Measurements from ENCODE around the gene KRTAP5-4. TPM values are rescaled to one million over a fixed set of nuclear protein-coding genes. Genes with fewer than 3 reads are reported as not detected.
"Not testable (repeated sequence)": the region's sequence is repeated elsewhere in the genome, so short reads cannot be mapped to it uniquely, and the experiment has no call there.

KRTAP5-4 gene
- total RNA-seq, 1 donor from 2014 or later = not detected

DNA sequence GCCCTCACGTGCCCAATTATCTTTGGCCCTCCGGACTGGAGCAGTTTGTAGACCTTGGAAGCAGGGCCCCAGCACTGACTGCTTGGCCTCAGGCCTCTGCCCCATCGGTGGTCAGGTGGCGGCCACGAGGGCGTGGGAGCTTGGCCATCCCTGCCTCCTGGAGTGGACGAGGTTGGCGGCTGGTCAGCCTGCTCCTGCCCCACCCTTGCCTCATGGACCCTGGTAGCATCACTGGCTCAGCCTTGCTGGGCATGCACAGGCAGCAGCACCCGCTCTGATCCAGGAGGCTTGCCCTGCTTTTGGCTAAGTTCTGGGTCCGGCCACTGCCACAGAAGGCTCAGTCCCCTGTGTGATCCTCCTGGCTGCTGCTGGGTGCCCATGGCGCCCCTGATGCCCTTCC, 17.8 kb downstream of the KRTAP5-4 start:
- no peak for DNase-seq (ENCODE audit: low read depth, low spot score)

DNA sequence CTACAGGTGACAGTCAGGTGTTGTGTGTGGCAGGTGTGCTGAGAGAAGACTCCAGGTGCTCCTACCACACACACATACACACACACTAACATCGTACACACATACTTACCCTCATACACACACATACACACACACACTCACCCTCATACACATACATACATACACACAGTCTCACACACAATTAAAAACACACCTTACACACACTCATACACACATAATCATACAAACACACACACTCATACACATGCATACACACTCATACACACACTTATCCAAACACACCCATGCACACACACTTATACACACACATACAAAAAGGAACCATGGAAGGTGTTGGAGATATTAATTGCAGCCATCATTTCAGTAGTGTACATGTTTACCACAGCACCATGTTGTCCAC, 18.3 kb downstream of the KRTAP5-4 start:
- no peak for DNase-seq (ENCODE audit: low read depth, low spot score)

DNA sequence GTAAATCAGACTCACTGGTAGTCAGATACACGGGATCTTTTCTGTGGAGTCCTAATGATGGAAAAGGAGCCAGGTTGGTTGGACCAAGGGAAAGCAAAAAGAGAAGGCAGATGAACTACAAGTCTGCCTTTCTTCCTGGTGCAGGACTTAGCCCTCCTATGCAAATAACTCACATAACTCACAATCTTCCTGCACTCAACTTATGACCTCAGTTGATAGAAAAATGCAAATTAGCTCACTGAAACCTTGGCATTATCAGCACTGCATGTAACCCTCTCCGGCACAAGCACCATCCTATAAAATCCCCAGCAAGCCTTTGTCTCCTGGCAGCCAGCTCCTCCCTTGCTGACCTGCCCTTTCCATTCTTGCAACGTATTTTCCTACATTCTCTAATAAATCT, 20.3 kb downstream of the KRTAP5-4 start:
- not testable (repeated sequence) for DNase-seq (ENCODE audit: low read depth, low spot score)

DNA sequence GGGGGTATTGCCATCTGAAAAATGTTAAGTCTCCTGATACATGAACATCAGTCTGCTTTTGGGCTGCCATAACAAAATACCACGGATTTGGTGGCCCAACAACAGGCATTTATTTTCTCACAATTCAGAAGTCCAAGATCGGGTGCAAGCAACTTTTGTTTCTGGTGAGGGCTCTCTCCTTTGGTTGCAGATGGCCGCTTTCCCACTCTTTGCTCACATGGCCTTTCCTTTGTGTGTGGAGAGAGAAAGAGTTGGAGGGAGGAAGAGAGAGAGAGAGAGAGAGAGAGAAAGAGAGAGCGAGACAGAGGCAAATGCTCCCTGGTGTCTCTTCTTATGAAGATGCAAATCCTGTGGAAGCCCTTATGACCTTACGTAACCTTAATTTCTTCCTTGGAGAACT, 21.3 kb downstream of the KRTAP5-4 start:
- no peak for DNase-seq (ENCODE audit: low read depth, low spot score)

DNA sequence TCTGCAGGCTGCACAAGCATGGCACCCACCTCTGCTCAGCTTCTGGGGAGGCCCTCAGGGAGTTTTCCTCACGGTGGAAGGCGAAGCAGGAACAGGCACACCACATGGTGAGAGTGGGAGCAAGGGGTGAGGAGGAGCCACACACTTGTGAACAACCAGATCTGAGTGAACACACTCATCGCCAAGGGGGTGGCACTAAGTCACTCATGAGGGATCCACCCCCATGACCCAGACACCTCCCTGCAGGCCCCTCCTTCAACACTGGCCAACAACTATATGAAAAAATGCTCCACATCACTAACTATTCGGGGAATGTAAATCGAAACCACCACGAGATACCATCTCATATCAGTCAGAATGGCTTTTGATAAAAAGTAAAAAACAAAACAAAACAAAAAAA, 23.1 kb downstream of the KRTAP5-4 start:
- DNase-seq (ENCODE audit: low read depth, low spot score) = no peak

DNA sequence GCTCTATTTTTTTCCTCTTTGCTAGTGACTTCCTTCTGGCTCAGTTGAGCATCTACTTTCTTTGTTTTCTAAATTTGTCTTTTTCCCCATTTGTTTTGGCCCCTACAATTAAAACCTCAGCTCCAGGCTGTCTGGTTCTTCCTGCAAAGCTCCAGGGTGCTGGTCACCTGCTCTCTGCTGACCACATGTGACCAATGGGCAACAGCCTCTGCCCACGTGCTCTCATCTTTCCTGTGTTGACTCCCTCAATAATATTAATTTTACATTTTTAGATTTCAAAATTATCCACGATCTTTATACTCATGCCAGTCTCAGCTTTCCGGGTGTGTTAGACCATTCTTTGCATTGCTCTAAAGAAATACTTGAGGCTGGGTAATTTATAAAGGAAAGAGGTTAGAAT, 23.5 kb downstream of the KRTAP5-4 start:
- DNase-seq (ENCODE audit: low read depth, low spot score) = not testable (repeated sequence)

DNA sequence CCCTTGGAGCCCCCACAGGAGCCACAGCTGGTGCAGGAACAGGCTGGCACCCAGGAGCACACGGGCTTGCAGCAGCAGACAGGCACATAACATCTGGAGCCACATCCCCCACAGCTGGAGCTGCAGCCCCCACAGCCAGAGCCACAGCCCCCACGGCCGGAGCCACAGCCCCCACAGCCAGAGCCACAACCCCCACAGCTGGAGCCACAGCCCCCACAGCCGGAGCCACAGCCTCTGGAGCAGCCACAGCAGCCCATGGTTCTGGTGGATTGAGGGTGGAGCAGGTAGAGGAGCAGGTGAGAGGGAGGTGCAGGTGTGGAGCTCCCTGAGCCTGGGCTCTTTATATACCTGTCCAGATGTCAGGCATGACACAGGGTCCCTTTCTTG, 24.0 kb downstream of the KRTAP5-4 start, which contains the start of gene KRTAP5-2:
Gene KRTAP5-2, minus strand, starts transcription at position 301 of the 387 bp plus-strand sequence. Its CDS starts 44 bp downstream, at position 257.
- DNase-seq (ENCODE audit: low read depth, low spot score) = no peak

DNA sequence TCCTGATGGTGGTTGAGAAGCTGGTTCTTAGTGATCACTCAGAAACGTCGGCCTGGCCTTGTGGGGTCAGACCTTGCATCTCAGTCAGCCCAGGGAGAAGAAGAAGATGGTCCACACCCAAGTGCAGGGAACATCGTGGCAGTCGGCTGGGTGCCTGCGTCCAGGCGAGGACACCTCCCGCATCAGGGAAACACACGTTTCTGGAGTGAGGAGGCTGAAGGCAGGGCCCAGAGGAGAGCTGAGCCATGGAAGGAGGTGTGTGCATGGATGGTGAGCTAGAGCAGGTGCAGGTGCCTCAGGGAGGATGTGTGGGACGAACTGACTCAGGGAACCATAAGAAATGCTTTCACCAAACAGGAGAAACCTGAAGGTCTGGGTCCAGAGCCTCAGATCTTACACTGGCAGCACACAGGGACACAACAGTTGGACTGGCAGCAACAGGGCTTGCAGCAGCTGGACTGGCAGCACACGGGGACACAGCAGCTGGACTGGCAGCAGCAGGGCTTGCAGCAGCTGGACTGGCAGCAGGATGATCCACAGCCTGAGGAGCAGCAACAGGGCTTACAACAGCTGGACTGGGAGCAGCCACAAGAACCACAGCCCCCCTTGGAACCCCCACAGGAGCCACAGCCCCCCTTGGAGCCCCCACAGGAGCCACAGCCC, 24.5 kb downstream of the KRTAP5-4 start:
- no peak for DNase-seq (ENCODE audit: low read depth, low spot score)

DNA sequence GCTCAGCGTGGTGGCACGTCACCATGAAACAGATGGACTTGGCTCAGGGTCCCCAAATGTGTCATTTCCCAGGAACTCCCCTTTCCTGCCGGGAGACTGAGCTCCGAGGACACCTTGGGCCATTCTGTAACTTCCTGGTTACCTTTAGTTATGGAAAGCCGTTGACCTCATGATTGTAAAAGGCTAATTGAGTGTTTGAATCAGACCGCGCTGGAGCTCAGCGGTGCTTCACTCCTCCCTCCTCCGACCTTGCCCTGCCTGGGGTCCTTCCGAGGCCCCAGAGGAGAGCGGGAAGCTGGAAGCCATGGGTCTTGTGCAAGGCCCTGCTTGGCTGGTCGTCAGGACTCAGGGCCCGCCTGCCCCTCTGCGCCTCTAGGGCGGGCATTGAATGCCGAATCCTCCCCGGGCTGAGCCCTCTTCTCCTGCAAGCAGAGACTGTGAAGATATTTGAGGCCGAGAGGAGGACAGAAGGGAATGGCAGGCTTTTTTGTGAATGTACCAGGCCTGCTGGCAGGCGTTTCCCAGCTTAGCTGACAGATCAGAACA, 25.3 kb downstream of the KRTAP5-4 start:
- DNase-seq (ENCODE audit: low read depth, low spot score) = not testable (repeated sequence)

DNA sequence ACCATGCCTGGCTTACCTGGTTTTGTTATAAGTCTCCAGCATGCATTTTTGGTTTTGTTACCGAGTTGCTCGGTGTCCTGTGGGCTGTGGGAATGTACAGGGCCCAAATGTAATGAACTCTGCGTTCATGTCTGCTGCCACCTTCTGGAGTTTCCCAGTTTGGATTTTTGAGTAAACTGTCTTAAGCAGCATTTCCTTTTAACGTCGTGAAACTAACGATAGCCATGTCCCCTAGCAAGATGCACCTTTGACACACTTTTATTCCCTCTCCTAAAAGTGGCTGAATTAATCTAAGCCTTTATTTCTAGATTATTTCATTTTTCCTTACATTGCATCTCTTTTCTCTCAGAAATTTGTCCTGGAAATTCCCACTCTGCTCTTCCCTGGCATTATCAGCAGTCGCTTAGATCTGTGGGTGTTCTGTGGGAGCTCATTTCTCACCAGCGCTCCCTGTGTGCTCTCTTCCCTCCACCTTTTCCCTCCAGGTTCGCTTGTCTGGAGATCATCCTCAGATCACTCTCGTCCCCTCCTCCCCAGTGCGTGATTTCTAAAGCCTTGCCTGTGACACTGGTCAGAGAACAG, 25.9 kb downstream of the KRTAP5-4 start:
- not testable (repeated sequence) for DNase-seq (ENCODE audit: low read depth, low spot score)

DNA sequence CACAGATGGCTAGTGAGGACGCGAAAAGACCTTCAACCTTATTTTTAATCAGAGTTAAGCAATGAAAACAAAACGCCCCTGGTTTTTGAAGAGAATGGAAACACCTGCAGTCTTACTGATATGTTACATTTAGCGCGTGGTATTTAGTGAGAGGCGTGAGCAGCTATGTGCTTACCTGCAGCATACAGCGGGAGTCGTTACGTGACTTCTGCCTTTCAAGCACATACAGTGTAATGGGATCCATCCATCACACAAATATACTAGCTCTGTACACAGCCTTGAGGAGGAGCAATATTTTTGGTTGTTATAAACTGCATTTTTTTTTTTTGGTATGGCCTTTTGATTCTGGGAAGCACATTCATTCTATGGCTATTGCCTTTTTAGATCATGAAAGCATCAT, 29.3 kb downstream of the KRTAP5-4 start:
- no peak for DNase-seq (ENCODE audit: low read depth, low spot score)

DNA sequence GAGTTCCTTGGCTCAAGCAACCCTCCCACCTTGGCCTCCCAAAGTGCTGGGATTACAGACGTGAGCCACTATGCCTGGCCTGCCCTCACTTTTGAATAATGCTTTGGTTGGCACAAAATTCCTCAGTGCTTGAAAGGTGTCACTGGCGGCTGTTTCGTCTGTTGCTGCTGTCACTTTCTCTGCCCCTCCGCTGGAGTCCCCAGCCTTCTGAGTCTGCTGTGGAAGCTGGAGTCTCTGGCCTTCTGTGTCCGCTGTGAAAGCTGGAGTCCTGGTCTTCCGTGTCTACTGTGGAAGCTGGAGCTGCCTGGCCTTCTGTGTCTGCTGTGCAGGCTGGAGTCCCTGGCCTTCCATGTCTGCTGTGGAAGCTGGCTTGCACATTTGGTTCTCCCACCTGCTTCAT, 31.9 kb downstream of the KRTAP5-4 start:
- no peak for DNase-seq (ENCODE audit: low read depth, low spot score)

DNA sequence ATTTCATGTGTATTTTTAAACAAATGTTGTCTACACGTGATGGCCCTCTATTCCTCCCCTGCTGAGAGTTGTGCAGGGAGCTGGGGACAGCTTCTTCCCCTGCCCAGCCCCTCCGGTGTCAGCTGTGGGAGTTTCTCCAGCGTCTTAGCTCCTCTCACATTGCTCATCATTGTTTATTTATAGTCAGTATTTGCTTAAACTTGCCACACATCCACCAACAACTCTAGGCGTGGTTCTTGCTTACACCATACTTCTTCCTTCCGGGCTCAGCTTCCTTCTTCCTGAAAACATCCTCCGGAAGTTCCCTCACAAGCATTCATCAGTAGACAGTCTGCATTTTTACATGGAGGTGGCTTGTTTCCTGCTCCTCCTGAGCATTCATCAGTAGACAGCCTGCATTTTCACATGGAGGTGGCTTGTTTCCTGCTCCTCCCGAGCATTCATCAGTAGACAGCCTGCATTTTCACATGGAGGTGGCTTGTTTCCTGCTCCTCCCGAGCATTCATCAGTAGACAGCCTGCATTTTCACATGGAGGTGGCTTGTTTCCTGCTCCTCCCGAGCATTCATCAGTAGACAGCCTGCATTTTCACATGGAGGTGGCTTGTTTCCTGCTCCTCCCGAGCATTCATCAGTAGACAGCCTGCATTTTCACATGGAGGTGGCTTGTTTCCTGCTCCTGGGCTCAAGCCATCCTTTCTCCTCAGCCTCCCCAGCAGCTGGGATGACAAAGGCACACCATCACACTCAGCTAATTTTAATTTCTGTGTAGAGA, 32.6 kb downstream of the KRTAP5-4 start:
- not testable (repeated sequence) for DNase-seq (ENCODE audit: low read depth, low spot score)

DNA sequence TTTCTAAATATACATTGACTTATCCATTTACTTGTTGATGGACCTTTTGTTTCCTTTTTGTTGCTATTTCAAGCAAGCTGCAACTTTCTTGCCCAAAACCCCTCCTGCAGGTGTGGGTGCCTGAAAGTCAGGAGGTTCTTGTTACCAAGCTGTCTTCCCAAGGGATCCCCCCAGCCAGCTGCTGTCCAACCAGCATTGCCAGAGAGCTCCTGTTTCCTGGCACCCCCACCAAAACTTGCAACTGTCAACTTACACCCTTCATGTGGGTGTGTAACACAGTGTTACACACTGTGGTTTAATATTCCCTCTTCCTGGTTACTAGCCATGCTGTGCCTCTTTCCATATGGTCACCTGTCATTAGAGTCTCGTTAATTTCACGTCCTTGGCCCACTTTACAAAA, 35.2 kb downstream of the KRTAP5-4 start:
- DNase-seq (ENCODE audit: low read depth, low spot score) = no peak

DNA sequence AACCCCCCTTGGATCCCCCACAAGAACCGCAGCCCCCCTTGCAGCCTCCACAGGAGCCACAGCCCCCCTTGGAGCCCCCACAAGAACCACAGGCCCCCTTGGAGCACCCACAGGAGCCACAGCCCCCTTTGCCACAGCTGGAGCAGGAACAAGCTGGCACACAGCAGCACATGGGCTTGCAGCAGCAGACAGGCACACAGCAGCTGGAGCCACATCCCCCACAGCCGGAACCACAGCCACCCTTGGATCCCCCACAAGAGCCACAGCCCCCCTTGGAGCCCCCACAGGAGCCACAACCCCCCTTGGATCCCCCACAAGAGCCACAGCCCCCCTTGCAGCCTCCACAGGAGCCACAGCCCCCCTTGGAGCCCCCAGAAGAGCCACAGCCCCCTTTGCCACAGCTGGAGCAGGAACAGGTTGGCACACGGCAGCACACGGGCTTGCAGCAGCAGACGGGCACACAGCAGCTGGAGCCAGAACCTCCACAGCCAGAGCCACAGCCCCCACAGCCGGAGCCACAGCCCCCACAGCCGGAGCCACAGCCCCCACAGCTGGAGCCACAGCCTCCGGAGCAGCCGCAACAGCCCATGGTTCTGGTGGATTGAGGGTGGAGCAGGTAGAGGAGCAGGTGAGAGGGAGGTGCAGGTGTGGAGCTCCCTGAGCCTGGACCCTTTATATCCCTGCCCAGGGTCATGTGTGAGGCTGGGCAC, 37.1 kb downstream of the KRTAP5-4 start, which contains the start of gene KRTAP5-1:
Gene KRTAP5-1, minus strand, starts transcription at position 623 of the 710 bp plus-strand sequence. Its CDS starts 34 bp downstream, at position 589.
- not testable (repeated sequence) for DNase-seq (ENCODE audit: low read depth, low spot score)

DNA sequence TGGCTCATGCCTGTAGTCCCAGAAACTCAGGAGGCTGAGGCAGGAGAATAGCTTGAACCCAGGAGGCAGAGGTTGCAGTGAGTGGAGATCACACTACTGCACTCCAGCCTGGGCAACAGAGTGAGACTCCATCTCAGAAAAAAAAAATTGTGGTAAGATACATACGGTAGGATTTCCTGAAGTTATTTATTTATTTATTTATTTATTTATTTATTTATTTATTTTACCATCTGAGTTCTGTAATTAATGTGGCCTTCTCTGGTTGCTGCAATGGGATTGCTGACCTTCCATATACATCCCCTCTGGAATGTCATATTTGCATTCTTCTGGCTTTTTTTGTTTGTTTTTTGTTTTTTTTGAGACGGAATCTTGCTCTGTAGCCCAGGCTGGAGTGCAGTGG, 39.0 kb downstream of the KRTAP5-4 start:
- DNase-seq (ENCODE audit: low read depth, low spot score) = not testable (repeated sequence)

DNA sequence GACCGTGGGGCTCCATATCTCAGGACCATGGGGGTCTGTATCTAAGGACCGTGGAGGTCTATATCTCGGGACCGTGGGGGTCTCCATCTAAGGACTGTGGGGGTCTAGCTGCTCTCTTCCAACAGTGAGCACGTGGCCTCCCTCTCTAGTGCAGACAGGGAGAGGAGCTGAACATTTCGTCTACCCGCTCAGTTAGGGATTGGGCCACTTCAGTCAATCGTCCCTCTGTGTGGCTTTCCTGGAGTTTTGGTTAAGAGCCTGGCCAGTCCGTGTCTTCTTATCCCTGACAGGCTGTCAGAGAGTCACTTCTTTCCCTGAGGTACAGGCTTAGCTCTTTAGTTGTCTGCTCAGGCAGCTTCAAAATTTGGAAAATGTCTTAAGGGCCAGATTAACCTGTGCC, 40.0 kb downstream of the KRTAP5-4 start:
- no peak for DNase-seq (ENCODE audit: low read depth, low spot score)

DNA sequence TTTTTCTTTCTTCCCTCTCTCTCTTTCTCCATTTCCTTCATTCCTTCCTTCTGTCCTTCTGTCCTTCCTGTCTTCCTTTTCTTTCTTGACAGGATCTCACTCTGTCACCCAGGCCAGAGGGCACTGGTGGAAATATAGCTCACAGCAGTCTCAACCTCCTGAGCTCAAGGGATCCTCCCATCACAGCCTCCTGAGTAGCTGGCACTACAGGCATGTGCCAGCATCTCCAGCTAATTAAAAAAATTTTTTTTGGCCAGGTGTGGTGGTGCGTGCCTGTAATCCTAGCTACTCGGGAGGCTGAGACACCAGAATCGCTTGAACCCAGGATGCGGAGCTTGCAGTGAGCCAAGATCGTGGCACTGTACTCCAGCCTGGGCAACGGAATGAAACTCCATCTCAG, 45.1 kb downstream of the KRTAP5-4 start:
- no peak for DNase-seq (ENCODE audit: low read depth, low spot score)

DNA sequence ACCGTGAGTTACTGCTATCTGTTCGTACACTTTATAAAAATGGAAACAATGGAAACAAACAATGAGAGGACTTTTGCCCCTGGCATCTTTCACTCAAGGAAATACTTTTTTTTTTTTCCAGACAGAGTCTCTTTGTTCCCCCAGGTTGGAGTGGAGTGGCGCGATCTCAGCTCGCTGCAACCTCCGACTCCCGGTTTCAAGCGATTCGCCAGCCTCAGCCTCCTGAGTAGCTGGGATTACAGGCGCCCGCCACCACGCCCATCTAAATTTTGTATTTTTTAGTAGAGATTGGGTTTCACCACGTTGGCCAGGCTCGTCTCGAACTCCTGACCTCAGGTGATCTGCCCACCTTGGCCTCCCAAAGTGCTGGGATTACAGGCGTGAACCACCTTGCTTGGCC, 46.2 kb downstream of the KRTAP5-4 start:
- DNase-seq (ENCODE audit: low read depth, low spot score) = not testable (repeated sequence)

DNA sequence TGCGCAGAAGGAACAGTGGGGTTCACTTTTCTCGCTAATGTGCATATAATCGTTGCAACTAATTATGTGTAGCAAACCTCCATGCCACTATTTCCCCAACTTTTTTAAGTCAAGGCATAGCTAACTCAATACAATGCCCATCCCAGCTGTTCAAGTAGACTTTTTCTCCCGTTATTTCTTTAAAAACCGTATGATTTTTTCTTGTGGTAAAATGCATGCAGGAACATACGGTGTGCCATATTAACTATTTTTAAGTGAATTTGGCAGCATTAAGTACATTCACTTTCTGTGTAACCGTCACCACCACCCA, 47.0 kb downstream of the KRTAP5-4 start:
- DNase-seq (ENCODE audit: low read depth, low spot score) = no peak

DNA sequence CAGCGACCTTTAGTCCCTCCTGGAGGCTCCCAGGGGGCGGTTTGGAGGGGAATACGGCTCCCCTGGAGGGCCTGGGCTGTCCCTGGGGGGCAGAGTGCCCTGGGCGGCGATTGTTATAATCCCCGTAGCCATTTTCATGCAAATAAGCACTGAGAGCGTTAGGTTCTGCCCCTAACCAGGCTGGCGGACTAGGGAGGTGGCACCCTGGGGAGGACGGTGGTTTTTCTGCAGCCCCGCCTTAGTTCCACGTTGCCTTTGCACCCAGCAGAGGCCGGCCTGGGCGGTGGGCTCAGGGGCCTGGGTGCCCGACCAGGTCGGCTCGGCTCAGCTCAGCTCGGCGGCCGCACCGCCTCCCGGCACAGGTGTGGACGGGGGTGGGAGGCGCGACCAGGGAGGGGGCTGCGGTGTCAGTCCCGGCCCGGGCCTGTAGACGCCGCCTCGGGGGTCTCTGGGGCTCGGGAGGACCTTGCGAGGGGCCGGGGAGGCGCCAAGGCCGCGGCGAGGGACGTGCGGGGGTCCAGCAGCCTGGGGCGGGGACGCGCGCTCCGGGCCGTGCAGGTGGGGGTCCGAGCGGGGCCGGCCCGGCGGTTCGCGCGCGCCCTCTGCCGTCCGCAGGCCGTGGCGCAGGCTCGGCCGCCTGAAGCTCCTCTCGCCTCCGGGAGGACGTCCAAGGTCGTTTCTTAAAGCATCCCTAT, 47.6 kb downstream of the KRTAP5-4 start:
- DNase-seq (ENCODE audit: low read depth, low spot score) = no peak

All from pulmonary artery endothelial cell (primary cell).